Nephron (organoid): ENCODE data around the gene EFCAB11.

ENCODE experiments used
- H3K27ac Mint-ChIP-seq, 3 experiments: 2 replicates each; pipeline ENCODE4 v1.8.0; 2020; ENCODE audit warnings: mixed read lengths in 3 of 3, mild to moderate bottlenecking in 2 of 3, moderate library complexity in 1 of 3
- H3K27me3 Mint-ChIP-seq: 2 replicates; pipeline ENCODE4 v1.8.0; 2021; ENCODE audit warnings: low read depth, mild to moderate bottlenecking, moderate library complexity, mixed read lengths
- H3K36me3 Mint-ChIP-seq: 2 replicates; pipeline ENCODE4 v1.8.0; 2020; ENCODE audit warnings: low read depth, mixed read lengths
- H3K4me1 Mint-ChIP-seq: 2 replicates; pipeline ENCODE4 v1.8.0; 2020; ENCODE audit warnings: mixed read lengths
- H3K4me3 Mint-ChIP-seq, 3 experiments: 2 replicates each; pipeline ENCODE4 v1.8.0; 2020; ENCODE audit warnings: mild to moderate bottlenecking in 3 of 3, mixed read lengths in 3 of 3, moderate library complexity in 2 of 3
- H3K9me3 Mint-ChIP-seq: 2 replicates; pipeline ENCODE4 v1.8.0; 2020; ENCODE audit warnings: mixed read lengths
- CTCF ChIP-seq, 3 experiments: fragments of 200-600 bp; sonication (generic); IDR thresholded peaks; one replicate each; pipeline ENCODE4 v1.5.0; 2021; ENCODE audit warnings: antibody characterized with exemption in 3 of 3; ENCODE audit not compliant: unreplicated experiment in 3 of 3

EFCAB11 gene

GRCh38 chr14:89856871-89857345 is 97.6 kb downstream of the EFCAB11 start:
- no peak overlapping the region for H3K27ac Mint-ChIP-seq
- H3K4me3 Mint-ChIP-seq, result no peak overlapping the region
- no peaks in the 10 kb centered on the region for H3K36me3 Mint-ChIP-seq
- TF ChIP-seq CTCF (IDR thresholded peaks at IDR 0.05; ENCODE audit: unreplicated experiment in 3 of 3), result no peak
- peaks cover 5% of the 10 kb centered on the region for H3K4me1 Mint-ChIP-seq
- H3K9me3 Mint-ChIP-seq, result no peaks in the 10 kb centered on the region
- H3K27me3 Mint-ChIP-seq, result no peaks in the 10 kb centered on the region

GRCh38 chr14:89855961-89856656 is 98.4 kb downstream of the EFCAB11 start:
- H3K9me3 Mint-ChIP-seq, result no peaks in the 10 kb centered on the region

GRCh38 chr14:89853936-89854693 is 100.4 kb downstream of the EFCAB11 start:
- no peak overlapping the region for H3K4me3 Mint-ChIP-seq
- no peaks in the 10 kb centered on the region for H3K27me3 Mint-ChIP-seq
- H3K27ac Mint-ChIP-seq, result no peak overlapping the region
- H3K4me1 Mint-ChIP-seq, result peaks cover 18% of the 10 kb centered on the region
- no peaks in the 10 kb centered on the region for H3K9me3 Mint-ChIP-seq
- TF ChIP-seq CTCF (IDR thresholded peaks at IDR 0.05; ENCODE audit: unreplicated experiment in 3 of 3), result no peak
- H3K36me3 Mint-ChIP-seq, result no peaks in the 10 kb centered on the region

More at GRCh38 chr14:89855961-89856656, 98.4 kb downstream of the EFCAB11 start:
- no peak overlapping the region for H3K27ac Mint-ChIP-seq
- H3K4me3 Mint-ChIP-seq, result no peak overlapping the region
- H3K36me3 Mint-ChIP-seq, result no peaks in the 10 kb centered on the region
- peaks cover 13% of the 10 kb centered on the region for H3K4me1 Mint-ChIP-seq
- no peaks in the 10 kb centered on the region for H3K27me3 Mint-ChIP-seq
- no peak for TF ChIP-seq CTCF (IDR thresholded peaks at IDR 0.05; ENCODE audit: unreplicated experiment in 3 of 3)

GRCh38 chr14:89851106-89851505 is 103.4 kb downstream of the EFCAB11 start:
- Mint-ChIP-seq H3K36me3 (no peaks in the 10 kb centered on the region), H3K27ac (peak overlapping the region; percentile 66 to 69 (median 67)), H3K4me1 (peaks cover 20% of the 10 kb centered on the region), H3K27me3 (no peaks in the 10 kb centered on the region), H3K9me3 (no peaks in the 10 kb centered on the region), H3K4me3 (peak overlapping the region in 1 of 3 experiments; percentile 5)
- TF ChIP-seq CTCF (IDR thresholded peaks at IDR 0.05; ENCODE audit: unreplicated experiment in 3 of 3), result no peak

DNA sequence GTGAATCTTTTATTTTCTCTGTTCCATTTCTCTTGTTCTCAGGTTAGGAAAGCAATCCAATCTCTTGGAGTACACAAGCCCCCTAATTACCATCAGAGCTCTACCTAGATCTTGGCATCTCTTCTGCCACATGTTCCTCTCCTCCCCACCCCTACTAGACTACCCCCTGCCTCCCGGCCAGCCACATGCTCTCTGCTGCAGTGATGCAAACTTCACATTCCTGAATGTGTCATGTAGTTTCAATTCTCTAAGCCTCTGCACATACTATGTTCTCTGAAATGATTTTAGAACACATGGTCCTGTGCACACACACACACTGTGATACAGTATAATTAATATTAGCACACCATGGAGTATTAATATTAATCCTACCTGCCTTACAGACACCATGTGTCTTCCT is 104.6 kb downstream of the EFCAB11 start:
- Mint-ChIP-seq H3K27ac (no peak overlapping the region), H3K9me3 (no peaks in the 10 kb centered on the region), H3K36me3 (no peaks in the 10 kb centered on the region), H3K4me3 (no peak overlapping the region), H3K4me1 (peaks cover 20% of the 10 kb centered on the region), H3K27me3 (no peaks in the 10 kb centered on the region)
- no peak for TF ChIP-seq CTCF (IDR thresholded peaks at IDR 0.05; ENCODE audit: unreplicated experiment in 3 of 3)
